Hematopoietic multipotent progenitor cell treated with erythropoietin and hydrocortisone succinate and interleukin-3 and kit ligand, for 8 days (in vitro differentiated cells): ENCODE data around the gene RUVBL1.
"Not testable (repeated sequence)": the region's sequence is repeated elsewhere in the genome, so short reads cannot be mapped to it uniquely, and the experiment has no call there.

Experiments used
- DNase-seq: peaks from one replicate; pipeline ENCODE4 v3.0.0-alpha.2; 2015

The RUVBL1 gene

GRCh38 chr3:128123538-128124368 is at the start of gene RUVBL1:
Gene RUVBL1, minus strand, starts transcription at chr3:128123812. Its CDS starts 88 bp downstream, at chr3:128123724.
- DNase-seq: peak; percentile 98

GRCh38 chr3:128173200-128173599 is 49.6 kb upstream of the RUVBL1 start:
- DNase-seq: no peak

- peak; percentile 81 for DNase-seq
Observed at GRCh38 chr3:128170866-128171516, 47.4 kb upstream of the RUVBL1 start.

- DNase-seq: no peak
Observed at GRCh38 chr3:128168836-128169235, 45.2 kb upstream of the RUVBL1 start.

GRCh38 chr3:128167973-128168674 is 44.5 kb upstream of the RUVBL1 start:
- DNase-seq: no peak

- DNase-seq: no peak
Observed at GRCh38 chr3:128167646-128167972, 44.0 kb upstream of the RUVBL1 start.

GRCh38 chr3:128166971-128167453 is 43.4 kb upstream of the RUVBL1 start:
- DNase-seq: no peak

- no peak for DNase-seq
Observed at GRCh38 chr3:128163432-128163831, 39.8 kb upstream of the RUVBL1 start.

GRCh38 chr3:128160661-128161060 is 37.0 kb upstream of the RUVBL1 start:
- peak; percentile 60 for DNase-seq

GRCh38 chr3:128155616-128156360 is 32.2 kb upstream of the RUVBL1 start:
- DNase-seq: no peak

- not testable (repeated sequence) for DNase-seq
Observed at GRCh38 chr3:128154354-128154753, 30.7 kb upstream of the RUVBL1 start.

- DNase-seq: peak; percentile 79
Observed at GRCh38 chr3:128153156-128154041, 29.8 kb upstream of the RUVBL1 start, which contains the start of gene EEFSEC. Gene EEFSEC, plus strand, starts transcription at chr3:128153481. Its CDS starts 27 bp downstream, at chr3:128153508.

- peak; percentile 86 for DNase-seq
Observed at GRCh38 chr3:128152419-128153155, 29.0 kb upstream of the RUVBL1 start.

GRCh38 chr3:128151758-128152274 is 28.2 kb upstream of the RUVBL1 start:
- no peak for DNase-seq

- DNase-seq: no peak
Observed at GRCh38 chr3:128149650-128150049, 26.0 kb upstream of the RUVBL1 start.

GRCh38 chr3:128146201-128146600 is 22.6 kb upstream of the RUVBL1 start:
- no peak for DNase-seq

GRCh38 chr3:128145279-128145678 is 21.7 kb upstream of the RUVBL1 start:
- peak; percentile 68 for DNase-seq

GRCh38 chr3:128144512-128145187 is 21.0 kb upstream of the RUVBL1 start:
- no peak for DNase-seq

- DNase-seq: no peak
Observed at GRCh38 chr3:128143496-128143895, 19.9 kb upstream of the RUVBL1 start.

- peak; percentile 73 for DNase-seq
Observed at GRCh38 chr3:128133273-128133883, 9.8 kb upstream of the RUVBL1 start.
